HUES48 (cell line): ENCODE measurements around the gene GRAMD2B.
"Not testable (repeated sequence)": the region's sequence is repeated elsewhere in the genome, so short reads cannot be mapped to it uniquely, and the experiment has no call there.

Source experiments
- H3K27ac ChIP-seq: one replicate; pipeline ENCODE4 v1.7.0; 2013; ENCODE audit warnings: low read depth, low read length, inconsistent platforms
- H3K27me3 ChIP-seq: 2 replicates; pipeline ENCODE4 v1.6.1; 2013; ENCODE audit warnings: mild to moderate bottlenecking, low read length; ENCODE audit not compliant: control insufficient read depth, insufficient read depth
- H3K36me3 ChIP-seq: 2 replicates; pipeline ENCODE4 v1.6.1; 2013; ENCODE audit warnings: low read length; ENCODE audit not compliant: control insufficient read depth, insufficient read depth
- H3K4me1 ChIP-seq: 2 replicates; pipeline ENCODE4 v1.6.1; 2013; ENCODE audit warnings: mild to moderate bottlenecking, low read length; ENCODE audit not compliant: control insufficient read depth, insufficient read depth
- H3K4me3 ChIP-seq: 2 replicates; pipeline ENCODE4 v1.5.1; 2013; ENCODE audit warnings: mild to moderate bottlenecking, low read depth, low read length
- H3K9ac ChIP-seq: 2 replicates; pipeline ENCODE4 v1.6.1; 2013; ENCODE audit warnings: mild to moderate bottlenecking, low read depth, low read length, moderate library complexity
- H3K9me3 ChIP-seq: 2 replicates; pipeline ENCODE4 v1.6.1; 2013; ENCODE audit warnings: low read length; ENCODE audit not compliant: control insufficient read depth, insufficient read depth

The GRAMD2B gene

GRCh38 chr5:126462239-126463014 is 39.2 kb downstream of the GRAMD2B start:
- no peaks in the 10 kb centered on the region for H3K9me3 ChIP-seq
- H3K4me3 ChIP-seq, result no peak overlapping the region
- H3K27ac ChIP-seq, result no peak overlapping the region
- H3K9ac ChIP-seq, result no peak overlapping the region
- peaks cover 31% of the 10 kb centered on the region for H3K27me3 ChIP-seq
- peaks cover 10% of the 10 kb centered on the region for H3K36me3 ChIP-seq
- H3K4me1 ChIP-seq, result no peaks in the 10 kb centered on the region; the same call in 1 of the 2 replicates

- H3K36me3 ChIP-seq, result peaks cover 10% of the 10 kb centered on the region
- H3K4me3 ChIP-seq, result no peak overlapping the region
- H3K27me3 ChIP-seq, result peaks cover 31% of the 10 kb centered on the region
- H3K9me3 ChIP-seq, result no peaks in the 10 kb centered on the region
- no peak overlapping the region for H3K27ac ChIP-seq
- no peak overlapping the region for H3K9ac ChIP-seq
- no peaks in the 10 kb centered on the region; the same call in 1 of the 2 replicates for H3K4me1 ChIP-seq
Observed at GRCh38 chr5:126464016-126464415, 40.8 kb downstream of the GRAMD2B start.

- no peak overlapping the region for H3K27ac ChIP-seq
- no peak overlapping the region for H3K4me3 ChIP-seq
- no peak overlapping the region for H3K9ac ChIP-seq
- H3K36me3 ChIP-seq, result peaks cover 15% of the 10 kb centered on the region
- no peaks in the 10 kb centered on the region for H3K9me3 ChIP-seq
- peaks cover 31% of the 10 kb centered on the region for H3K27me3 ChIP-seq
- no peaks in the 10 kb centered on the region; the same call in 1 of the 2 replicates for H3K4me1 ChIP-seq
Observed at GRCh38 chr5:126464959-126465358, 41.8 kb downstream of the GRAMD2B start.

- peaks cover 8% of the 10 kb centered on the region for H3K4me1 ChIP-seq
- H3K4me3 ChIP-seq, result no peak overlapping the region
- H3K27ac ChIP-seq, result no peak overlapping the region
- H3K9ac ChIP-seq, result no peak overlapping the region
- no peaks in the 10 kb centered on the region for H3K9me3 ChIP-seq
- H3K36me3 ChIP-seq, result peaks cover 24% of the 10 kb centered on the region
- H3K27me3 ChIP-seq, result peaks cover 25% of the 10 kb centered on the region
Observed at GRCh38 chr5:126468091-126468490, 44.9 kb downstream of the GRAMD2B start.

GRCh38 chr5:126469536-126470316 is 46.5 kb downstream of the GRAMD2B start:
- H3K9me3 ChIP-seq, result no peaks in the 10 kb centered on the region
- no peak overlapping the region for H3K9ac ChIP-seq
- H3K27ac ChIP-seq, result no peak overlapping the region
- H3K4me3 ChIP-seq, result no peak overlapping the region
- H3K27me3 ChIP-seq, result peaks cover 12% of the 10 kb centered on the region; the same call in 1 of the 2 replicates
- peaks cover 8% of the 10 kb centered on the region for H3K4me1 ChIP-seq
- peaks cover 35% of the 10 kb centered on the region for H3K36me3 ChIP-seq

- H3K9ac ChIP-seq, H3K9me3 ChIP-seq, H3K4me3 ChIP-seq, H3K4me1 ChIP-seq, H3K27ac ChIP-seq, H3K27me3 ChIP-seq: not testable (repeated sequence)
- peaks cover 35% of the 10 kb centered on the region for H3K36me3 ChIP-seq
Observed at GRCh38 chr5:126470529-126470928, 47.3 kb downstream of the GRAMD2B start.

GRCh38 chr5:126471247-126471646 is 48.0 kb downstream of the GRAMD2B start:
- Histone ChIP-seq H3K4me3 (no peak overlapping the region), H3K4me1 (peaks cover 8% of the 10 kb centered on the region; the same call in 1 of the 2 replicates), H3K9ac (no peak overlapping the region), H3K36me3 (peaks cover 30% of the 10 kb centered on the region), H3K27ac (no peak overlapping the region), H3K27me3 (peaks cover under 1% of the 10 kb centered on the region; the same call in 1 of the 2 replicates), H3K9me3 (no peaks in the 10 kb centered on the region)

GRCh38 chr5:126471875-126472537 is 48.8 kb downstream of the GRAMD2B start:
- peaks cover 25% of the 10 kb centered on the region for H3K36me3 ChIP-seq
- H3K9ac ChIP-seq, result no peak overlapping the region
- peaks cover 8% of the 10 kb centered on the region; the same call in 1 of the 2 replicates for H3K4me1 ChIP-seq
- H3K9me3 ChIP-seq, result no peaks in the 10 kb centered on the region
- H3K27ac ChIP-seq, result no peak overlapping the region
- H3K27me3 ChIP-seq, result no peaks in the 10 kb centered on the region
- H3K4me3 ChIP-seq, result no peak overlapping the region

GRCh38 chr5:126472538-126472889 is 49.3 kb downstream of the GRAMD2B start:
- Histone ChIP-seq H3K4me1 (peaks cover 8% of the 10 kb centered on the region; the same call in 1 of the 2 replicates), H3K4me3 (no peak overlapping the region), H3K9me3 (no peaks in the 10 kb centered on the region), H3K9ac (no peak overlapping the region), H3K36me3 (peaks cover 25% of the 10 kb centered on the region), H3K27me3 (no peaks in the 10 kb centered on the region), H3K27ac (no peak overlapping the region)

GRCh38 chr5:126477294-126478117 is 54.3 kb downstream of the GRAMD2B start:
- H3K27ac ChIP-seq, result no peak overlapping the region
- H3K4me1 ChIP-seq, result peaks cover 2% of the 10 kb centered on the region; the same call in 1 of the 2 replicates
- no peak overlapping the region for H3K9ac ChIP-seq
- no peaks in the 10 kb centered on the region for H3K27me3 ChIP-seq
- peaks cover 44% of the 10 kb centered on the region for H3K36me3 ChIP-seq
- H3K9me3 ChIP-seq, result no peaks in the 10 kb centered on the region
- no peak overlapping the region for H3K4me3 ChIP-seq
